AG04449 (cell line): ENCODE data around the gene WDFY4.

Experiments used
- CTCF ChIA-PET: fragments of 350-600 bp; formaldehyde crosslinking; extraction: SDS; loops from one replicate; lab custom pipeline; 2021; ENCODE audit warnings: antibody characterized with exemption; lab: Yijun Ruan, JAX
- POLR2A ChIA-PET: fragments of 400-600, 350-600 bp; formaldehyde crosslinking; extraction: SDS; loops from one replicate; lab custom pipeline; 2020; ENCODE audit warnings: antibody characterized with exemption, inconsistent platforms; lab: Yijun Ruan, JAX
- DNase-seq: peaks from one replicate; pipeline ENCODE4 v3.0.0-alpha.2; 2010; ENCODE audit warnings: low read depth, low spot score
- H3K4me3 ChIP-seq: 2 replicates; pipeline ENCODE4 v1.5.1; 2011; ENCODE audit warnings: low read depth, mild to moderate bottlenecking, control low read depth, low read length
- TF ChIP-seq, protein P1 (sequence below): IDR thresholded peaks from one replicate; pipeline ENCODE4 v1.5.1; 2011; ENCODE audit warnings: mild to moderate bottlenecking, moderate library complexity, low read length, control low read depth, inconsistent platforms; ENCODE audit not compliant: insufficient read depth; ENCODE audit errors: missing control alignments

The WDFY4 gene

DNA sequence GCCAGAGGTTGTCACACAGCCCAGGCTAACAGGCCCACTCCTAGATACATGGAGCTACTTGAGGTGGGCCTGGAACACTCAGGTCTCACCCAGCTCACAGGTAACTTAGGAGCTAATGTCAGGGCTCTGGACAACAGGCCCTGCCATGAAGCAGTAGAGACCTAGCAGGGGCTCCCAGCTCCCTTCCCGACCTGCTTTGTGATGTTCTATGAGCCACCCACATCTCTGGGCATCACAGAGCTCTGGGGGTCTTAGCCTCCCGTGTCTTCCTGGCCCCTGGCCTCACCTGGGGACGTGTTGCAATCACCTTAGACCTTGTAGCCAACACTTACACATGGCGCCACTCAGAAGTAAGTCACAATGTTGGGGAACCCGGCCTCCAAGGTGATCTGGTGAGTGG, 12.4 kb downstream of the WDFY4 start:
- POLR2A ChIA-PET: no interaction called here
- H3K4me3 ChIP-seq: no peak overlapping the region
- TF ChIP-seq, protein P1, sequence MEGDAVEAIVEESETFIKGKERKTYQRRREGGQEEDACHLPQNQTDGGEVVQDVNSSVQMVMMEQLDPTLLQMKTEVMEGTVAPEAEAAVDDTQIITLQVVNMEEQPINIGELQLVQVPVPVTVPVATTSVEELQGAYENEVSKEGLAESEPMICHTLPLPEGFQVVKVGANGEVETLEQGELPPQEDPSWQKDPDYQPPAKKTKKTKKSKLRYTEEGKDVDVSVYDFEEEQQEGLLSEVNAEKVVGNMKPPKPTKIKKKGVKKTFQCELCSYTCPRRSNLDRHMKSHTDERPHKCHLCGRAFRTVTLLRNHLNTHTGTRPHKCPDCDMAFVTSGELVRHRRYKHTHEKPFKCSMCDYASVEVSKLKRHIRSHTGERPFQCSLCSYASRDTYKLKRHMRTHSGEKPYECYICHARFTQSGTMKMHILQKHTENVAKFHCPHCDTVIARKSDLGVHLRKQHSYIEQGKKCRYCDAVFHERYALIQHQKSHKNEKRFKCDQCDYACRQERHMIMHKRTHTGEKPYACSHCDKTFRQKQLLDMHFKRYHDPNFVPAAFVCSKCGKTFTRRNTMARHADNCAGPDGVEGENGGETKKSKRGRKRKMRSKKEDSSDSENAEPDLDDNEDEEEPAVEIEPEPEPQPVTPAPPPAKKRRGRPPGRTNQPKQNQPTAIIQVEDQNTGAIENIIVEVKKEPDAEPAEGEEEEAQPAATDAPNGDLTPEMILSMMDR: no peak
- no peak for DNase-seq
- CTCF ChIA-PET: interaction anchor here (0.7 kb wide), 1 partner anchor 39 kb away, joined by 3 read pairs; no protein-coding TSS in a partner anchor

DNA sequence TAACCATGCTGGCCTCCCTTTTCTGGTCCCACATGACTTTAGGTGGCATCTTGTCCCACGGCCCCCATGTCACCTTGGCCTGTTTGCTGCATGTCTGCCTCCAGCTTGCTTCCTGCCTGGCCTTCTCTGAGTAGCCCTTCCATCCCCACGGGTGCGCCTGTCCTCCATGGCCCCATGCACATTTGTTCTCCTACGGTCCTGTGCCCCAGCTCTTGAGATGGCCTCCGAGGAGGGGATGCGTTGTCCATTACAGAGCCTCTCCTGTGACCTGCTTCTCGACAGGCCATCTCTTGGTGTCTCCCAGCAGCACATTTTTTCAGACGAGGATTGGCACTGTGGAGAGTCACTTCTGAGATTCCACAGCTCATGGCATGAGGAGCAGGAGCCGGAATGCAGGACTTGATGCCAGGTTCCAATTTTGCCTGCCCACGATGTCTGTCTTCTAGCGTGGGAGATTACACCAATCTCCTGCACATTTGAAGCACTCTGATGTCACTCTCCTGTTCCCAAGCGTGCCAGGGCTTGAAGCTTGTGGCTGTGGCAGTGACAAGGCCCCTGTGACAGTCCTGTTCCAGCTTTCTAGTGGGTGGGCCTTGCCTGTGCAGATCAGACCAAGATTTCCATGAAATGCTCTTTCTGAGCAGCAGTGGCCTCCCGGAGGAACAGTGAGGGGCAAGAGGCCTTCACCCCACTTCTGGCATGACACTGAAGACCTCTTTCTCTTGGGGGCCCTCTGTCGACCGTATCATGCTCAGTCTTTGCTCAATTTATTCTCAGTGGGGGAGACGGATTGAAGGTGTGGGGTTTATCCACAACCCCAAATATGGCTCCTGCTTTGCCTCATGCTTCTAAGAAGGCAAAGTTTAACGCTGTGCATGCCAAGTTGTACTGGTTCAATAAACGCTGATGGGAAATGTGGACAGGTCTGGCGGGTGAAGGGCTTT, 13.4 kb downstream of the WDFY4 start:
- ChIA-PET POLR2A (no interaction called here), CTCF (no interaction called here)
- no peak overlapping the region for H3K4me3 ChIP-seq
- DNase-seq: no peak
- TF ChIP-seq, protein P1: no peak

DNA sequence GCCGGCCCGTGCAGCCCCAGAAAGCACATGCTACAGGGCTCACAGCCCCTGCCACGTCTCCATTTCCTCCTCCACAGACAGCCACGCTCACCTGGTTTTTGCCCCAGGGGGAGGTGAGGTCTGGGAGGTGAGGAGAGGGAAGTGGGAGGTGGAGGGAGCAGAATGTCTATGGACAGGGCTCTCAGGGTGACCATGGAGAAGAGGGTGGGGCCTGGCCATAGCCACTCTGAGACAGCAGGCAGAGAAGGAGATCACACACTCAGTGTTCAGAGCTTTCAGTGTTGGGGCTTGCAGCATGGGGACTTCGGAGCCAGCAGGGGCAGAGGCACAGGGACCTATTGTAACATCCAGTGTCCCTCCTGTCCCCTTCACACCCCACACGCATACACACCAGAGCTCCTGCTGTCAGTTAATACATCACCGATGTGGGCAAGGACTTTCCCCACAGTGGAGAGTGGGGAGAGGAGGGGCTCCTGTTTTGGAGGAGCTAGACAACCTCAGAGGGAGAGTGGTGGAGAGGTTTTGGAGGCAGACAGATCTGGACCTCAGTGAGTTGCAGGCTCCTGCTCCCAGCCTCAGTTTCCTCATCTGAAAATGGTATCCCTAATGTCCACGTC, 14.4 kb downstream of the WDFY4 start:
- ChIA-PET POLR2A (interaction anchor here (0.5 kb wide), 1 partner anchor 19 kb away, joined by 4 read pairs; no protein-coding TSS in a partner anchor), CTCF (no interaction called here)
- H3K4me3 ChIP-seq: no peak overlapping the region
- TF ChIP-seq, protein P1: no peak
- no peak for DNase-seq

DNA sequence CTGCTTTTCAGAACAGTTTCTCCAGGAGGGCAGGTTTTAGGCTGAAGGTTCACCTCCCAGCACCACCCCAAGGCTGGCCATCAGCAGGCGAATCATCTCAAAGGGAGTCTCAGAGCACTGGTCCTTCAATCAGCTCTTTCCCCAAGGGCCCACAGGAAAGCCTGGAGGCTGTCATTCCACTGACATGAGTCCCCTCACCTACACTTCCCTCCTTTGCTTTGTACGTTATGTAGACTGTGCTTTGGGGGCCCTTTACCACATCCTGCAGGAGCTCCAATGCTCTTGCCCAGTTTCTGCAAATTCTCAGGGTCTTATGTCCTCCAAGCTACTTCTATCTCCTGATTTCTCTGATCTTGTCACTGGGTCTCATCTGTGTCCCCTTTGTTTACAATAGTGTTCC, 15.4 kb downstream of the WDFY4 start:
- ChIA-PET POLR2A (no interaction called here), CTCF (no interaction called here)
- TF ChIP-seq, protein P1: no peak
- H3K4me3 ChIP-seq: no peak overlapping the region
- DNase-seq: no peak

DNA sequence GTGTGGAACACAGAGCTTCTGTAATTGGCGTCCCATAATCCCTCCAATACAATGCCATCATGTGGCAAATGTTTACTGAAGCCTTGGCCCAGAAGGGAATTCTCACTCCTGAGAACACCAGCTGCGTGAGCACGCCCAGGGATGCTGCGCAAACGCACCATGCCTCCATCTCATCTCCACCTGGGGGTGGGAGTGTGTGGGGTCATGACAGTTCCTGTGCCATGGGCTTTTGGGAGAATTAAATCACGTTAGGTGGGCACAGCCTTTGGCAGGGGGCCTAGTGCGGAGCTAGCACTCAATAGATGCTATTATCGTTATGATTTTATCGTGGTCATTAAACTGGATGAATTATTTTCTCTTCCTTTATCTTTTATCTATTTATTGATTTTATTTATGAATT, 15.8 kb downstream of the WDFY4 start:
- no peak overlapping the region for H3K4me3 ChIP-seq
- POLR2A ChIA-PET: no interaction called here
- DNase-seq: no peak
- CTCF ChIA-PET: no interaction called here
- TF ChIP-seq, protein P1: no peak
